Glomerular endothelial cell (primary cell): ENCODE results near the gene IMPDH2. TPM values are rescaled to one million over a fixed set of nuclear protein-coding genes. Genes with fewer than 3 reads are reported as not detected.

ENCODE experiments used
- DNase-seq: peaks from one replicate; pipeline ENCODE4 v3.0.0-alpha.2; 2011; ENCODE audit warnings: low read depth, low spot score; ENCODE audit errors: extremely low read depth
- total RNA-seq: library from RNA; depleted of rRNA; stranded (reverse); fragments of >200 nt; gene quantifications from 2 replicates; pipeline ENCODE4 v1.2.3, GENCODE V29; 2015

IMPDH2 gene
- 123 and 185 TPM in 2 replicates for total RNA-seq

GRCh38 chr3:49028673-49029562 is at the start of gene IMPDH2:
IMPDH2 (minus strand) TSS chr3:49029398; CDS start chr3:49029350, 48 bp downstream.
- DNase-seq, result peak; percentile 52

- no peak for DNase-seq
These were observed 47.4 kb upstream of the IMPDH2 start for GRCh38 chr3:49076646-49077045.

GRCh38 chr3:49076116-49076515 is 46.9 kb upstream of the IMPDH2 start:
- no peak for DNase-seq

GRCh38 chr3:49058011-49058410 is 28.8 kb upstream of the IMPDH2 start:
- no peak for DNase-seq

GRCh38 chr3:49057268-49057667 is 28.1 kb upstream of the IMPDH2 start:
- no peak for DNase-seq

GRCh38 chr3:49054344-49054862 is 25.2 kb upstream of the IMPDH2 start:
- DNase-seq, result no peak

GRCh38 chr3:49053543-49053942 is 24.3 kb upstream of the IMPDH2 start:
- no peak for DNase-seq

- no peak for DNase-seq
These were observed 6.1 kb upstream of the IMPDH2 start for GRCh38 chr3:49035281-49035680.

GRCh38 chr3:49034650-49035049 is 5.5 kb upstream of the IMPDH2 start:
- no peak for DNase-seq

GRCh38 chr3:49032646-49033304 is 3.6 kb upstream of the IMPDH2 start:
- no peak for DNase-seq

GRCh38 chr3:49030321-49030720 is 1.1 kb upstream of the IMPDH2 start:
- DNase-seq, result no peak

- DNase-seq, result no peak
These were observed 326 bp upstream of the IMPDH2 start for GRCh38 chr3:49029563-49029884.

- DNase-seq, result no peak
These were observed 913 bp downstream of the IMPDH2 start for GRCh38 chr3:49028298-49028672.

GRCh38 chr3:49027634-49028033 is 1.6 kb downstream of the IMPDH2 start:
- DNase-seq, result no peak

- DNase-seq, result no peak
These were observed 2.7 kb downstream of the IMPDH2 start for GRCh38 chr3:49026536-49026935.

- DNase-seq, result no peak
These were observed 3.2 kb downstream of the IMPDH2 start for GRCh38 chr3:49025793-49026520.

GRCh38 chr3:49025005-49025792 is 4.0 kb downstream of the IMPDH2 start:
- no peak for DNase-seq

GRCh38 chr3:49024449-49024848 is 4.7 kb downstream of the IMPDH2 start:
- DNase-seq, result no peak

- DNase-seq, result no peak
These were observed 5.4 kb downstream of the IMPDH2 start for GRCh38 chr3:49023775-49024174.

GRCh38 chr3:49022688-49023171 is 6.5 kb downstream of the IMPDH2 start:
- DNase-seq, result no peak
